HG03064 (cell line): Measurements from ENCODE around the gene IFNAR2.

Experiments
- ATAC-seq: cut with Tn5 transposase; IDR thresholded peaks from one replicate; pipeline ENCODE4 v1.9.1; 2021; ENCODE audit warnings: low read depth; ENCODE audit not compliant: unreplicated experiment

IFNAR2 gene

DNA sequence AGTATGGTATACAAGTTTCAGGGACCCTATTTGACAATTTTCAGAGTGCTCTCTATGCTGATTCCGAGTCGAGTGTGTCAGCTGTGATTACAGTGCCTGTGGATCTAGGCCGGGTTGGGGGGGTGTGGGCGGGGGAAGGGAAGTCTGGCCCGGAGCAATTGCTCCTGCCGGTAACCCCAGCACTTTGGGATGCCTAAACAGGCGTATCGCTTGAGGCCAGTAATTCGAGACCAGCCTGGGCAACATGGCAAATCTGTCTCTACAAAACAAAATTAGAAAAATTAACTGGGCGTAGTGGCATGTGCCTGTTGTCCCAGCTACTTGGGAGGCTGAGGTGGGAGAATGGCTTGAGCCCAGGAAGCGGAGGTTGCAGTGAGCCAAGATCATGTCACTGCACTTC, 34.8 kb downstream of the IFNAR2 start:
- ATAC-seq = no peak

- ATAC-seq = no peak
These were observed 35.9 kb downstream of the IFNAR2 start for GRCh38 chr21:33265664-33266049.

- ATAC-seq = no peak
These were observed 36.5 kb downstream of the IFNAR2 start, which contains the start of gene IL10RB for GRCh38 chr21:33266050-33266788. IL10RB (plus strand) TSS chr21:33266367; CDS start chr21:33266466, 99 bp downstream.

GRCh38 chr21:33266789-33267135, 37.0 kb downstream of the IFNAR2 start:
- ATAC-seq = no peak

DNA sequence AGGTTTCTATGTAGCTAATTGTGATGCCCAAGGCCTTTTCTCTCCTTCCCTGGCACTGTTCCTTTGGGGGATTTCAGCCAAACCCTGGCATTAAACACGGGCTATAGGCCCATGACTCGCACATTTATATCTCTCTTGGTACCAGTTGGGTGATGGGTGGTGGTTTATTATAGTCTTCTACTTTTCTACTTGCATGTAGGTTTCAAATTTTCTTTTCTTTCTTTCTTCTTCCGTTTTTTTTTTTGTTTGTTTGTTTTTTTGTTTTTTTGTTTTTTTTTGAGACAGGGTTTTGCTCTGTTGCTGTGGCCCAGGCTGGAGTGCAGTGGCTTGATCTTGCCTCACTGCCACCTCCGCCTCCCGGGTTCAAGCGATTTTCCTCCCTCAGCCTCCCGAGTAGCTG, 37.5 kb downstream of the IFNAR2 start:
- ATAC-seq = no peak

DNA sequence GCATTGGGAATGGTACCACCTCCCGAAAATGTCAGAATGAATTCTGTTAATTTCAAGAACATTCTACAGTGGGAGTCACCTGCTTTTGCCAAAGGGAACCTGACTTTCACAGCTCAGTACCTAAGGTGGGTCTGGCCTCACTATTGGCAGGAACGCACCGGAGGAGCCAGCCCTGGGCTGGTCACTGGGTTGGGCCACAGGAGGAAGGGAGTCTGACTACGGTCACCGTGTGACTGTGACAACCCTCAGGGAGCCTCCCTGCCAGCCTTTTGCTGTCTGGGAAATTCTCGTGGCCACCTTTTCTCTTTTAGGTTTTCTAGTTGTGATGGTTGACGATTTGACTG, 38.6 kb downstream of the IFNAR2 start:
- ATAC-seq = no peak

GRCh38 chr21:33268737-33269441, 39.2 kb downstream of the IFNAR2 start:
- ATAC-seq = peak; percentile 65

DNA sequence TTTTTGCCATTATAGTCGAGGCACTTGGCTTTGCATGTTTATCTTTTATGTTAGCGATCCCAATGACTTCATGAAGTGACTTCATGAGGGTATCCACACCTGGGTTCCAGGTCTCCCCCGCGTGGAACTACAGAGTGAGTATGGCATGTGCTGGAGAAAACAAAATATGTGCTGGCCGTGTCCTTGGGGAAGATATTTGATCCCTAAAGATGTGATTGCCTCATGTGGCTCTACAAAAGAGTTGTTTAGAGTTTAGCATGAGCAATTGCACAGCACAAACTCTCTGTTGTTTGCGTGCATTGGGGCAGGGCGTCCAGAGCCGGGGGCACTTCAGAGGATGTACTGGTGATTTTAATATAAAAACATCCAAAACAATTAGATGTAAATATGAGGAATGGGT, 41.2 kb downstream of the IFNAR2 start:
- no peak for ATAC-seq

DNA sequence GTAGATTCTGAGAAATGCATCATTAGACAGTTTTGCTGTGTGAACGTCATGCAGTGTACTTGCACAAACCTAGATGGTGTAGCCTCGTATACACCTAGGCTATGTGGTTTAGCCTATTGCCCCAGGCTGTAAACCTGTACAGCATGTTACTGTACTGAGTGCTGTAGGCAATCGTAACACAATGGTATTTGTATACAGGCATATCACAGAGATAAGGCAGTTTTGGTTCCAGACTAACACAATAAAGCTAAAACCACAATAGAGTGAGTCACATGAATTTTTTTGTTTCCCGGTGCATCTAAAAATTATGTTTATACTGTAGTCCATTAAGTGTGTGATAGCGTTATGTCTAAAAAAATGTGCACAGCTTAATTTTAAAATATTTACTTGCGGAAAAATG, 43.3 kb downstream of the IFNAR2 start:
- ATAC-seq = no peak

DNA sequence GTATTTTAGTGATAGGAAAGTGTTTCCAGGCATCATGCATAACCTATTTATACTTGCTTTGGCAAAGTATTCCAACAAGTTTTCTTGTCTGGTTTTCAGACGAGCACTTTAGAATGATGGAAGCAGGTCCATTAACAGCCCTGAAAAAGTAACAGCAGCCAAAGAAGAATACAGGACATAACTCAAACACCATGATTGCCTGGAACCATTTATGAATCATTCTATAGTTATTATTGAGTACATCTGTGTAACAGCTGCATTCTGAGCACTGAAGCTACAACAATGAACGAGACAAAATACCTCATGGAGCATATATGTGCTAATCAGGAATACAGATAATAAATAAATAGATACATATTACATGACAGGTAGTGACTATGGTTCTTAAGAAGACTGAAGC, 49.0 kb downstream of the IFNAR2 start:
- no peak for ATAC-seq

DNA sequence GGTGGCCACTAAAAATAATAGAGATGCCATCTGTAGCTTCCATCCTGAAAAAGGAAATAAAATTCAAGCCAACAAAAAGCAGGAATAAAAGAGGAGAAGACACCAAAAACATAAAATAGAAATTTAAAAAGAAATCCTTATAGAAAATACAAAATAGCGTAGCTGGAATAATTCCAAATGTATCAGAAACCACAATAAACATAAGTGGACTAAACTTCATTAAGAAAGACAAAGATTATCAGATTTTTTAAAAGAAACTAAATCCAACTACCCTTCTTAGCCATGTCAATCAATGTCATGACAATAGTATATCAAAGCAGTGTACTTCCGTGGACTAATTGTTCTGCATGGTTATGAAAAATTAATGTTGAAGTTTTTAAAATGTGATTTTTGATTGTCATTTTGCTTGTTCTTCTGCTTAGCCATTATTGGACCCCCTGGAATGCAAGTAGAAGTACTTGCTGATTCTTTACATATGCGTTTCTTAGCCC, 49.6 kb downstream of the IFNAR2 start:
- ATAC-seq = no peak
